ENCODE data around the gene S100A2.
A peak's percentile ranks its signal among the peaks of the same experiment; 100 is the strongest.

S100A2 gene

DNA sequence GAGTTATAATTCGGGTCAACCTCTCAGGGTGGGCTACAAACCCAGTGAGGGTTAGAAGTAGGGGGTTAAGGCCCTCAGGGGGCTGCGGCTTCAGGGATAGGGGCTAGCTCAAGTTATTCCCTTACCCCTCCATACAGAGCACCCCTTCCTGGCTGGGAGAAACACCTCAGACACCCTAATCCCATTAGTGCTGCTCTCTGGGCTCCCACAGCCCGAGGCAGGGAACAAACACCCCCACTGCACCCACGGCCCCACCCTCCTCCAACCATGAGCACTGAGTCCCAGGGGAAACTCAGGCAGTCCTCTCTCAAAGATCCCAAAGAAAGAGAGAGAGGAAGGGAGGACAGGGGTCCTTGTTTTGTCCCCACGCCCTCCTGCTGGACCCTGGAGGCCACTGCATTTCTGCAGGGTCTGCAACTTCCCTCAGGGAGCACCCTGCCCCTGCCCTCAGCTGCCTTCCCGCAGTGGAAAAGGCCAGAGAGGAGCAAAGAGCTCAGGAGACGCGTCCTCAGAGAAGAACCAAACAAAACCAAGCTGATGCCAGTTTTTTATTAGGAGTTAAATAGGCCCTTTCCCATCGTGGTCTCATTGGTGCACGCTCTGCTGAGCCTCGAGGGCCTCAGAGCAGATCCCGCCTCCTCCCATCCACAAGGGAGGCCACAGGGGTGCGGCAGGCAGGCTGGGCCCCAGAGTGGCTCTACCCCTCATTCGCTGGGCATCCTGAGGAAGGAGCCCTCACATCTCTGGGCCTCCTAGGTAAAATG lies 18.7 kb downstream of the S100A2 start:
- 81% methylated on average over 13 of the region's 14 CpGs for WGBS

DNA sequence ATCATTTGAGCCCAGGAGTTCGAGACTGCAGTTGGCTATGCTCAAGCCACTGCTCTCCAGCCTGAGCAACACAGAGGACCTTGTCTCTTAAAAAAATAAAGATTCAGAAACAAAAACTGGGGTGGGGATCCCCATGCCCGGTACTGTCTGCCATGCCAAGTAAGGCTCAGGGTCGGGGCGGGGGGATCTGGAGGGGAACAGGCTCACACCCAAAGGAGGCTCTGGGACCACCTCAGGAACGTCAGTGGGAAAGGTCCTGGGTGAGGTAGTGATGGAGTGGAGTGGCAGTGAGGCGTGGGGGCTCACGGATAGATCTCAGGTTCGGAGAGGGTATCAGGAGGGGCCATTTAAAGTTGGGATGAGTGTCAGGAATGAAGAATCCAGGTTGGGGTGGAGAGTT lies 19.3 kb downstream of the S100A2 start:
- H3K23ac ChIP-seq (ENCODE audit: low read length in 2 of 2) = no peak overlapping the region
- H3K4me2 ChIP-seq (ENCODE audit: low read length, poor library complexity, severe bottlenecking) = no peak overlapping the region
- H4K8ac ChIP-seq (ENCODE audit: low read length) = peak overlapping the region; percentile 87
- peak overlapping the region in 1 of 2 experiments; percentile 87 for H3K4me3 ChIP-seq (ENCODE audit: insufficient read depth in 1 of 2, low read depth in 1 of 2, low read length in 2 of 2)
- WGBS = 97% methylated on average over 8 of the region's 8 CpGs
- H2BK120ac ChIP-seq (ENCODE audit: low read depth, low read length) = peak overlapping the region; percentile 58
- peak overlapping the region; percentile 77 for H2AK5ac ChIP-seq (ENCODE audit: low read length, severe bottlenecking)
- peaks cover 12 to 29% of the 10 kb centered on the region in 2 experiments for H3K36me3 ChIP-seq (ENCODE audit: control insufficient read depth in 1 of 2, insufficient read depth in 2 of 2, low read depth in 1 of 2, low read length in 2 of 2)
- H3K9me3 ChIP-seq (ENCODE audit: control insufficient read depth, low read length) = no peaks in the 10 kb centered on the region
- peak overlapping the region; percentile 16 for H3K27ac ChIP-seq (ENCODE audit: low read length, poor library complexity, severe bottlenecking)
- peaks cover 15% of the 10 kb centered on the region for H3K79me1 ChIP-seq (replicated peaks; ENCODE audit: low read length, poor library complexity, severe bottlenecking)
- H3K27me3 ChIP-seq (ENCODE audit: control insufficient read depth in 1 of 2, insufficient read depth in 1 of 2, low read length in 2 of 2) = no peaks in the 10 kb centered on the region
- H3K18ac ChIP-seq (ENCODE audit: low read depth in 1 of 2, low read length in 2 of 2) = peak overlapping the region; percentile 79 to 80
- peak overlapping the region in 1 of 2 experiments; percentile 45 for H3K14ac ChIP-seq (ENCODE audit: low read length in 2 of 2)
- H4K91ac ChIP-seq (ENCODE audit: low read length) = peak overlapping the region; percentile 90
- H2BK12ac ChIP-seq (ENCODE audit: low read length in 2 of 2) = peak overlapping the region; percentile 87 to 100
- H2AFZ ChIP-seq (ENCODE audit: low read depth, low read length) = no peak overlapping the region
- peak overlapping the region; percentile 99 for H2BK15ac ChIP-seq (ENCODE audit: low read depth, poor library complexity, severe bottlenecking)
- peak overlapping the region; percentile 84 to 88 for H3K4ac ChIP-seq (ENCODE audit: low read depth in 1 of 2, low read length in 2 of 2)
- H3K4me1 ChIP-seq (ENCODE audit: control insufficient read depth, insufficient read depth, low read depth, low read length) = peaks cover 68% of the 10 kb centered on the region
- peak overlapping the region; percentile 95 for H3K9ac ChIP-seq (ENCODE audit: low read length)
- no peak for DNase-seq
- H2BK5ac ChIP-seq (ENCODE audit: low read depth, low read length, poor library complexity, severe bottlenecking) = peak overlapping the region; percentile 20

More for the DNA sequence above, 18.7 kb downstream of the S100A2 start:
- Histone ChIP-seq H3K27ac (ENCODE audit: low read length, poor library complexity, severe bottlenecking) (peak overlapping the region; percentile 5), H3K23ac (ENCODE audit: low read length in 2 of 2) (peak overlapping the region in 1 of 2 experiments; percentile 40), H2BK5ac (ENCODE audit: low read depth, low read length, poor library complexity, severe bottlenecking) (peak overlapping the region; percentile 20), H3K14ac (ENCODE audit: low read length in 2 of 2) (peak overlapping the region in 1 of 2 experiments; percentile 71), H3K4me3 (ENCODE audit: insufficient read depth in 1 of 2, low read depth in 1 of 2, low read length in 2 of 2) (peak overlapping the region in 1 of 2 experiments; percentile 87), H3K9me3 (ENCODE audit: control insufficient read depth, low read length) (no peaks in the 10 kb centered on the region), H3K79me1 (replicated peaks; ENCODE audit: low read length, poor library complexity, severe bottlenecking) (peaks cover 15% of the 10 kb centered on the region), H3K18ac (ENCODE audit: low read depth in 1 of 2, low read length in 2 of 2) (peak overlapping the region; percentile 79 to 84), H3K4me1 (ENCODE audit: control insufficient read depth, insufficient read depth, low read depth, low read length) (peaks cover 66% of the 10 kb centered on the region), H2AFZ (ENCODE audit: low read depth, low read length) (no peak overlapping the region), H2BK12ac (ENCODE audit: low read length in 2 of 2) (peak overlapping the region; percentile 87 to 100), H3K4ac (ENCODE audit: low read depth in 1 of 2, low read length in 2 of 2) (peak overlapping the region; percentile 84 to 88), H2BK120ac (ENCODE audit: low read depth, low read length) (peak overlapping the region; percentile 94), H3K9ac (ENCODE audit: low read length) (peak overlapping the region; percentile 95), H2BK15ac (ENCODE audit: low read depth, poor library complexity, severe bottlenecking) (peak overlapping the region; percentile 99), H3K4me2 (ENCODE audit: low read length, poor library complexity, severe bottlenecking) (no peak overlapping the region), H2AK5ac (ENCODE audit: low read length, severe bottlenecking) (peak overlapping the region; percentile 84), H4K8ac (ENCODE audit: low read length) (peak overlapping the region; percentile 92), H3K27me3 (ENCODE audit: control insufficient read depth in 1 of 2, insufficient read depth in 1 of 2, low read length in 2 of 2) (no peaks in the 10 kb centered on the region), H3K36me3 (ENCODE audit: control insufficient read depth in 1 of 2, insufficient read depth in 2 of 2, low read depth in 1 of 2, low read length in 2 of 2) (peaks cover 12 to 33% of the 10 kb centered on the region in 2 experiments), H4K91ac (ENCODE audit: low read length) (peak overlapping the region; percentile 90)
- no peak for DNase-seq

DNA sequence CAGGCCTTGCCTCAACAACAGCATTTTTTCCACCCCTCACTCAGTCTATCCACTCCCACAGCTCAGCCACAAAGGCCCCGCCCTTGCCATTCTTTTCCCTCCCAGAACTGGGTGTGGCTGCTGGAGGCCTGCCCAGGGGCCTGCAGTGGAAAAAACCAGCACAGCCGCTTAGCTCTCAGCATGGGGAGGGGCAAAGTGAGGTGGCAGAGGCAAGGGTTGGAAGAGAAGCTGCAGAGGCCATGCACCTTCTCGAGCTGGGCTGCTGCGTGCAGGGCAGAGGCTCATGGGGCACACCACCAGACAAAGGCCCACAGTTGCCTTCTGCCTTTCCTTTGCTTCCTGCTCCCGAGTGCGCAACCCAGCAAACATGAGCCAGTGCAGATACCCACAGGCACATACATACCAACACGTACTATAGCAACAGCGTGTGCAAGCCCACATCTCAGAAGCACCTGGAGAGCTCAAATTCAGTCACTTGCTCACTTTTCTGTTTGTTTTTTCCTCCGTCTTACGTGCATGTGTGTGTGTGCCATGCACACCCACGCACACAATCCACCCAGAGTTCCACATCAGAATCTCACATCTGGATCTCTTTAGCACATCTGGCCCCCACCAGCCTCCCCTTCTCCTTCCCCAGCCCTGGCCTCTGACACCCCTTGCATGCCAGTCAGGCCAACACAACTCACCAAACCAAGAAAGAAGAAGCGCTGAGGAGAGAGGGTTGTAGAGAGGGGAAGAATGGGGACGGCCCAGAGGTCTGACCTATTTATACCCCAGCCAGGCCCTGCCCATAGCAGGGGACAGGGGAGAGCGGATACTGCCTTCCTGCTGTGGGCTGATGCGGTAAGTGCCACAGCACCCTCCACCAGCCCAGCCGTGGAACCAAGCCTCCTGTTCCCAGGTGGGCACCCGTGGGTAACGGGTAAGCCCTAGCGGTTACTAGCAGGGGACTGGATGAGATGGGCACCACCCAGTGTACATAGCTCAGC lies 20.3 kb downstream of the S100A2 start, which contains the start of gene S100A4:
TSS of gene S100A4 (minus strand) at position 740 of the 989 bp plus-strand sequence. CDS start 1,012 bp downstream, outside the sequence.
- H3K9ac ChIP-seq (ENCODE audit: low read length) = peak within 1 kb of the TSS; percentile 95
- 42% methylated on average over 18 of the region's 19 CpGs for WGBS

More for the DNA sequence above, 20.3 kb downstream of the S100A2 start, which contains the start of gene S100A4:
- H2AFZ ChIP-seq (ENCODE audit: low read depth, low read length) = peak within 1 kb of the TSS; percentile 29
- H3K27me3 ChIP-seq (ENCODE audit: control insufficient read depth in 1 of 2, insufficient read depth in 1 of 2, low read length in 2 of 2) = no peaks in the 10 kb centered on the region
- H2BK12ac ChIP-seq (ENCODE audit: low read length in 2 of 2) = peak within 1 kb of the TSS; percentile 87 to 100
- H2BK120ac ChIP-seq (ENCODE audit: low read depth, low read length) = peak within 1 kb of the TSS; percentile 92
- peak within 1 kb of the TSS; percentile 77 for H2AK5ac ChIP-seq (ENCODE audit: low read length, severe bottlenecking)
- DNase-seq = peak; percentile 95
- H2BK5ac ChIP-seq (ENCODE audit: low read depth, low read length, poor library complexity, severe bottlenecking) = peak within 1 kb of the TSS; percentile 62
- H3K27ac ChIP-seq (ENCODE audit: low read length, poor library complexity, severe bottlenecking) = peak within 1 kb of the TSS; percentile 93
- H3K14ac ChIP-seq (ENCODE audit: low read length in 2 of 2) = peak within 1 kb of the TSS in 1 of 2 experiments; percentile 93
- peak within 1 kb of the TSS; percentile 95 to 98 for H3K4ac ChIP-seq (ENCODE audit: low read depth in 1 of 2, low read length in 2 of 2)
- peaks cover 76% of the 10 kb centered on the region for H3K4me1 ChIP-seq (ENCODE audit: control insufficient read depth, insufficient read depth, low read depth, low read length)
- H3K4me3 ChIP-seq (ENCODE audit: insufficient read depth in 1 of 2, low read depth in 1 of 2, low read length in 2 of 2) = peak within 1 kb of the TSS; percentile 31 to 87
- peak within 1 kb of the TSS in 1 of 2 experiments; percentile 46 for H3K23ac ChIP-seq (ENCODE audit: low read length in 2 of 2)
- peak within 1 kb of the TSS; percentile 99 for H2BK15ac ChIP-seq (ENCODE audit: low read depth, poor library complexity, severe bottlenecking)
- peak within 1 kb of the TSS; percentile 47 for H3K4me2 ChIP-seq (ENCODE audit: low read length, poor library complexity, severe bottlenecking)
- peak within 1 kb of the TSS; percentile 99 for H4K8ac ChIP-seq (ENCODE audit: low read length)
- H3K79me1 ChIP-seq (replicated peaks; ENCODE audit: low read length, poor library complexity, severe bottlenecking) = peaks cover 15% of the 10 kb centered on the region
- peaks cover 12 to 25% of the 10 kb centered on the region in 2 experiments for H3K36me3 ChIP-seq (ENCODE audit: control insufficient read depth in 1 of 2, insufficient read depth in 2 of 2, low read depth in 1 of 2, low read length in 2 of 2)
- H3K18ac ChIP-seq (ENCODE audit: low read depth in 1 of 2, low read length in 2 of 2) = peak within 1 kb of the TSS; percentile 89 to 99
- H4K91ac ChIP-seq (ENCODE audit: low read length) = peak within 1 kb of the TSS; percentile 99
- H3K9me3 ChIP-seq (ENCODE audit: control insufficient read depth, low read length) = no peaks in the 10 kb centered on the region
